ENCODE measurements around the gene VEPH1. TPM values are rescaled to one million over a fixed set of nuclear protein-coding genes. Genes with fewer than 3 reads are reported as not detected.

Gene VEPH1
- total RNA-seq, 5 donors from 2014 or later (not counting 1 experiment from before 2014, with no cell fraction given), result 0.33 to 0.67 (median 0.35) TPM; not detected in 2

GRCh38 chr3:157381606-157382005 is 121.6 kb downstream of the VEPH1 start:
- no CpG with 5 or more reads among the region's 4 CpGs for WGBS (ENCODE audit: insufficient coverage)
- H3K27ac ChIP-seq (ENCODE audit: low read length), result no peak overlapping the region
- no peaks in the 10 kb centered on the region for H3K4me1 Mint-ChIP-seq
- ATAC-seq (replicated peaks in 1 of 4), result no peak
- POLR2A ChIA-PET, result no interaction called here
- no peaks in the 10 kb centered on the region for H3K9me3 ChIP-seq
- no peaks in the 10 kb centered on the region for H3K4me1 ChIP-seq (ENCODE audit: control insufficient read depth in 1 of 2, extremely low read depth in 1 of 2, insufficient read depth in 2 of 2, low read length in 2 of 2)
- H3K27me3 ChIP-seq (replicated peaks in 1 of 2; ENCODE audit: control insufficient read depth in 2 of 2, extremely low read depth in 1 of 2, insufficient read depth in 2 of 2, low read length in 1 of 2), result no peaks in the 10 kb centered on the region
- H3K4me3 ChIP-seq (ENCODE audit: control insufficient read depth in 1 of 2, extremely low read depth in 1 of 2, low read length in 1 of 2), result no peak overlapping the region
- peaks cover 3% of the 10 kb centered on the region for H3K36me3 Mint-ChIP-seq
- CTCF ChIA-PET, result no interaction called here
- H3K9me3 Mint-ChIP-seq, result no peaks in the 10 kb centered on the region
- no peak for DNase-seq
- H3K4me3 Mint-ChIP-seq, result no peak overlapping the region
- no peaks in the 10 kb centered on the region for H3K36me3 ChIP-seq (ENCODE audit: control insufficient read depth in 2 of 2, extremely low read depth in 1 of 2, insufficient read depth in 1 of 2, low read length in 1 of 2)
- no peak overlapping the region for H3K27ac Mint-ChIP-seq
- H3K27me3 Mint-ChIP-seq, result no peaks in the 10 kb centered on the region

GRCh38 chr3:157379525-157380140 is 123.6 kb downstream of the VEPH1 start:
- CTCF ChIA-PET, result no interaction called here
- Histone ChIP-seq H3K9me3 (no peaks in the 10 kb centered on the region), H3K27me3 (replicated peaks in 1 of 2; ENCODE audit: control insufficient read depth in 2 of 2, extremely low read depth in 1 of 2, insufficient read depth in 2 of 2, low read length in 1 of 2) (no peaks in the 10 kb centered on the region), H3K4me1 (ENCODE audit: control insufficient read depth in 1 of 2, extremely low read depth in 1 of 2, insufficient read depth in 2 of 2, low read length in 2 of 2) (no peaks in the 10 kb centered on the region), H3K4me3 (ENCODE audit: control insufficient read depth in 1 of 2, extremely low read depth in 1 of 2, low read length in 1 of 2) (no peak overlapping the region), H3K27ac (ENCODE audit: low read length) (no peak overlapping the region), H3K36me3 (ENCODE audit: control insufficient read depth in 2 of 2, extremely low read depth in 1 of 2, insufficient read depth in 1 of 2, low read length in 1 of 2) (no peaks in the 10 kb centered on the region)
- POLR2A ChIA-PET, result no interaction called here
- Mint-ChIP-seq H3K36me3 (peaks cover 3% of the 10 kb centered on the region), H3K4me3 (no peak overlapping the region), H3K9me3 (no peaks in the 10 kb centered on the region), H3K27ac (no peak overlapping the region), H3K4me1 (no peaks in the 10 kb centered on the region), H3K27me3 (no peaks in the 10 kb centered on the region)
- no peak for ATAC-seq (replicated peaks in 1 of 4)
- no peak for DNase-seq
- WGBS (ENCODE audit: insufficient coverage), result no CpG with 5 or more reads among the region's 1 CpG

GRCh38 chr3:157376603-157377300 is 126.5 kb downstream of the VEPH1 start:
- H3K36me3 ChIP-seq (ENCODE audit: control insufficient read depth in 2 of 2, extremely low read depth in 1 of 2, insufficient read depth in 1 of 2, low read length in 1 of 2), result no peaks in the 10 kb centered on the region
- no peaks in the 10 kb centered on the region for H3K9me3 Mint-ChIP-seq
- ChIA-PET POLR2A (no interaction called here), CTCF (no interaction called here)
- H3K27ac Mint-ChIP-seq, result no peak overlapping the region
- peaks cover 3% of the 10 kb centered on the region for H3K36me3 Mint-ChIP-seq
- H3K27ac ChIP-seq (ENCODE audit: low read length), result no peak overlapping the region
- no peak overlapping the region for H3K4me3 Mint-ChIP-seq
- H3K9me3 ChIP-seq, result no peaks in the 10 kb centered on the region
- no peaks in the 10 kb centered on the region for H3K27me3 Mint-ChIP-seq
- H3K4me3 ChIP-seq (ENCODE audit: control insufficient read depth in 1 of 2, extremely low read depth in 1 of 2, low read length in 1 of 2), result no peak overlapping the region
- ATAC-seq (replicated peaks in 1 of 4), result no peak
- no peaks in the 10 kb centered on the region for H3K4me1 ChIP-seq (ENCODE audit: control insufficient read depth in 1 of 2, extremely low read depth in 1 of 2, insufficient read depth in 2 of 2, low read length in 2 of 2)
- no peaks in the 10 kb centered on the region for H3K4me1 Mint-ChIP-seq
- DNase-seq, result no peak
- H3K27me3 ChIP-seq (replicated peaks in 1 of 2; ENCODE audit: control insufficient read depth in 2 of 2, extremely low read depth in 1 of 2, insufficient read depth in 2 of 2, low read length in 1 of 2), result no peaks in the 10 kb centered on the region
- 45% methylated on average over 3 of the region's 5 CpGs for WGBS (ENCODE audit: insufficient coverage)

GRCh38 chr3:157375342-157375986 is 127.8 kb downstream of the VEPH1 start:
- ChIA-PET CTCF (no interaction called here), POLR2A (no interaction called here)
- no peak for ATAC-seq (replicated peaks in 1 of 4)
- no peaks in the 10 kb centered on the region for H3K4me1 Mint-ChIP-seq
- DNase-seq, result no peak
- no peaks in the 10 kb centered on the region for H3K36me3 Mint-ChIP-seq
- Histone ChIP-seq H3K4me3 (ENCODE audit: control insufficient read depth in 1 of 2, extremely low read depth in 1 of 2, low read length in 1 of 2) (no peak overlapping the region), H3K27me3 (replicated peaks in 1 of 2; ENCODE audit: control insufficient read depth in 2 of 2, extremely low read depth in 1 of 2, insufficient read depth in 2 of 2, low read length in 1 of 2) (no peaks in the 10 kb centered on the region), H3K4me1 (ENCODE audit: control insufficient read depth in 1 of 2, extremely low read depth in 1 of 2, insufficient read depth in 2 of 2, low read length in 2 of 2) (no peaks in the 10 kb centered on the region), H3K27ac (ENCODE audit: low read length) (no peak overlapping the region), H3K9me3 (no peaks in the 10 kb centered on the region), H3K36me3 (ENCODE audit: control insufficient read depth in 2 of 2, extremely low read depth in 1 of 2, insufficient read depth in 1 of 2, low read length in 1 of 2) (no peaks in the 10 kb centered on the region)
- WGBS (ENCODE audit: insufficient coverage), result 47% methylated on average over 2 of the region's 4 CpGs
- H3K27me3 Mint-ChIP-seq, result no peaks in the 10 kb centered on the region
- no peak overlapping the region for H3K27ac Mint-ChIP-seq
- no peaks in the 10 kb centered on the region for H3K9me3 Mint-ChIP-seq
- no peak overlapping the region for H3K4me3 Mint-ChIP-seq

GRCh38 chr3:157374933-157375332 is 128.3 kb downstream of the VEPH1 start:
- no peaks in the 10 kb centered on the region for H3K4me1 Mint-ChIP-seq
- DNase-seq (no peak), ATAC-seq (replicated peaks in 1 of 4) (no peak)
- no peaks in the 10 kb centered on the region for H3K27me3 Mint-ChIP-seq
- WGBS (ENCODE audit: insufficient coverage), result 97% methylated on average over 3 of the region's 3 CpGs
- Histone ChIP-seq H3K27me3 (replicated peaks in 1 of 2; ENCODE audit: control insufficient read depth in 2 of 2, extremely low read depth in 1 of 2, insufficient read depth in 2 of 2, low read length in 1 of 2) (no peaks in the 10 kb centered on the region), H3K36me3 (ENCODE audit: control insufficient read depth in 2 of 2, extremely low read depth in 1 of 2, insufficient read depth in 1 of 2, low read length in 1 of 2) (no peaks in the 10 kb centered on the region), H3K27ac (ENCODE audit: low read length) (no peak overlapping the region), H3K4me3 (ENCODE audit: control insufficient read depth in 1 of 2, extremely low read depth in 1 of 2, low read length in 1 of 2) (no peak overlapping the region), H3K4me1 (ENCODE audit: control insufficient read depth in 1 of 2, extremely low read depth in 1 of 2, insufficient read depth in 2 of 2, low read length in 2 of 2) (no peaks in the 10 kb centered on the region), H3K9me3 (no peaks in the 10 kb centered on the region)
- H3K36me3 Mint-ChIP-seq, result no peaks in the 10 kb centered on the region
- ChIA-PET CTCF (no interaction called here), POLR2A (no interaction called here)
- H3K9me3 Mint-ChIP-seq, result no peaks in the 10 kb centered on the region
- H3K27ac Mint-ChIP-seq, result no peak overlapping the region
- no peak overlapping the region for H3K4me3 Mint-ChIP-seq

GRCh38 chr3:157373783-157374182 is 129.4 kb downstream of the VEPH1 start:
- no peak overlapping the region for H3K27ac ChIP-seq (ENCODE audit: low read length)
- H3K9me3 ChIP-seq, result no peaks in the 10 kb centered on the region
- Mint-ChIP-seq H3K9me3 (no peaks in the 10 kb centered on the region), H3K27me3 (no peaks in the 10 kb centered on the region), H3K27ac (no peak overlapping the region), H3K4me1 (no peaks in the 10 kb centered on the region), H3K36me3 (no peaks in the 10 kb centered on the region), H3K4me3 (no peak overlapping the region)
- no peaks in the 10 kb centered on the region for H3K36me3 ChIP-seq (ENCODE audit: control insufficient read depth in 2 of 2, extremely low read depth in 1 of 2, insufficient read depth in 1 of 2, low read length in 1 of 2)
- DNase-seq (no peak), ATAC-seq (replicated peaks in 1 of 4) (no peak)
- H3K4me3 ChIP-seq (ENCODE audit: control insufficient read depth in 1 of 2, extremely low read depth in 1 of 2, low read length in 1 of 2), result no peak overlapping the region
- POLR2A ChIA-PET, result no interaction called here
- no peaks in the 10 kb centered on the region for H3K4me1 ChIP-seq (ENCODE audit: control insufficient read depth in 1 of 2, extremely low read depth in 1 of 2, insufficient read depth in 2 of 2, low read length in 2 of 2)
- H3K27me3 ChIP-seq (replicated peaks in 1 of 2; ENCODE audit: control insufficient read depth in 2 of 2, extremely low read depth in 1 of 2, insufficient read depth in 2 of 2, low read length in 1 of 2), result no peaks in the 10 kb centered on the region
- CTCF ChIA-PET, result no interaction called here
- 67% methylated on average over 3 of the region's 6 CpGs for whole genome bisulfite sequencing (ENCODE audit: insufficient coverage)
